NCI-H2081 (cell line): ENCODE data around the gene GDF10.

Source experiments
- DNase-seq, 2 experiments: peaks; one replicate each; lab custom pipeline; 2025; lab: John Stamatoyannopoulos, UW

Gene GDF10

GRCh38 chr10:47334466-47335295 lies 34.7 kb downstream of the GDF10 start:
- DNase-seq, result no peak

- DNase-seq, result no peak
Observed at GRCh38 chr10:47335906-47336305, 35.9 kb downstream of the GDF10 start.

- no peak for DNase-seq
Observed at GRCh38 chr10:47336387-47337134, 36.6 kb downstream of the GDF10 start.

GRCh38 chr10:47337310-47337709 lies 37.3 kb downstream of the GDF10 start:
- DNase-seq, result no peak

- no peak for DNase-seq
Observed at GRCh38 chr10:47339186-47339735, 39.3 kb downstream of the GDF10 start.

- no peak for DNase-seq
Observed at GRCh38 chr10:47339759-47340607, 40.0 kb downstream of the GDF10 start.

- peak in 1 of 2 experiments; percentile 23 for DNase-seq
Observed at GRCh38 chr10:47340608-47341170, 40.7 kb downstream of the GDF10 start.

GRCh38 chr10:47344996-47345870 lies 45.2 kb downstream of the GDF10 start:
- DNase-seq, result no peak

GRCh38 chr10:47346581-47347302 lies 46.7 kb downstream of the GDF10 start:
- DNase-seq, result peak; percentile 23 to 25

- DNase-seq, result no peak
Observed at GRCh38 chr10:47347303-47347675, 47.3 kb downstream of the GDF10 start.

- DNase-seq, result no peak
Observed at GRCh38 chr10:47348138-47348651, 48.2 kb downstream of the GDF10 start, which contains the start of gene RBP3. Gene RBP3, plus strand, starts transcription at chr10:47348363. Its CDS starts 122 bp downstream, at chr10:47348485.

GRCh38 chr10:47348661-47349470 lies 48.9 kb downstream of the GDF10 start:
- no peak for DNase-seq

- DNase-seq, result no peak
Observed at GRCh38 chr10:47349516-47349915, 49.5 kb downstream of the GDF10 start.

GRCh38 chr10:47349941-47350371 lies 50.0 kb downstream of the GDF10 start:
- DNase-seq, result no peak

- DNase-seq, result no peak
Observed at GRCh38 chr10:47350671-47351640, 51.0 kb downstream of the GDF10 start.

- no peak for DNase-seq
Observed at GRCh38 chr10:47351899-47352815, 52.2 kb downstream of the GDF10 start.
